Lower leg skin (tissue), 4 donors: Measurements from ENCODE around the gene PLIN4. TPM values are rescaled to one million over a fixed set of nuclear protein-coding genes. Genes with fewer than 3 reads are reported as not detected.

Source experiments
- DNase-seq, 2 donors: peaks; one replicate each; pipeline ENCODE4 v3.0.0-alpha.2; 2019; ENCODE audit warnings: low spot score in 2 of 2
- H3K4me3 ChIP-seq: fragments of 200-600 bp; sonication (generic); 2 replicates; pipeline ENCODE4 v1.5.1; 2017; ENCODE audit warnings: mild to moderate bottlenecking, low read depth; ENCODE audit not compliant: poor library complexity, severe bottlenecking
- CTCF ChIP-seq, 3 donors: fragments of 450-650 bp; IDR thresholded peaks; one replicate each; pipeline ENCODE4 v1.5.1; 2016; ENCODE audit warnings: antibody characterized with exemption in 3 of 3, mild to moderate bottlenecking in 3 of 3, moderate library complexity in 2 of 3
- POLR2A ChIP-seq, 2 donors: fragments of 450-650 bp; IDR thresholded peaks; one replicate each; pipeline ENCODE4 v1.6.1; 2016 to 2017; ENCODE audit warnings: antibody characterized with exemption in 2 of 2, mild to moderate bottlenecking in 1 of 2, moderate library complexity in 1 of 2
- WGBS, 2 donors: methylation state at CpG; one replicate each; pipeline ENCODE4 v1.1.5; 2018; 5-methylcytosine and 5-hydroxymethylcytosine counted together
- intact Hi-C: fragments of 100-400 bp; cut with DNase I; formaldehyde crosslinking; loops from one replicate; pipeline ENCODE4 v1.15.0; 2023; ENCODE audit warnings: low total_unique reads
- total RNA-seq, 4 donors: library from RNA; depleted of rRNA; stranded (reverse); fragments of >200 nt; gene quantifications; one replicate each; pipeline ENCODE4 v1.1.0, GENCODE V29; 2016

The PLIN4 gene
- total RNA-seq, 4 donors from 2014 or later = 10.6 to 55.1 (median 24.2) TPM

GRCh38 chr19:4515732-4516131 is 2.6 kb downstream of the PLIN4 start:
- 87 to 91% methylated on average over 5 of the region's 5 CpGs for WGBS, 2 donors
- H3K4me3 ChIP-seq = no peak overlapping the region
- TF ChIP-seq CTCF (IDR thresholded peaks at IDR 0.05) (no peak), POLR2A (IDR thresholded peaks at IDR 0.05) (no peak)
- intact Hi-C loops = no loop called here
- no peak for DNase-seq

GRCh38 chr19:4513248-4513647 is 5.0 kb downstream of the PLIN4 start:
- 92% methylated on average over 15 to 17 of the region's 17 CpGs for whole genome bisulfite sequencing, 2 donors
- no peak for DNase-seq
- intact Hi-C loops = no loop called here
- no peak for TF ChIP-seq POLR2A (IDR thresholded peaks at IDR 0.05)
- TF ChIP-seq CTCF (IDR thresholded peaks at IDR 0.05) = no peak
- no peak overlapping the region for H3K4me3 ChIP-seq

DNA sequence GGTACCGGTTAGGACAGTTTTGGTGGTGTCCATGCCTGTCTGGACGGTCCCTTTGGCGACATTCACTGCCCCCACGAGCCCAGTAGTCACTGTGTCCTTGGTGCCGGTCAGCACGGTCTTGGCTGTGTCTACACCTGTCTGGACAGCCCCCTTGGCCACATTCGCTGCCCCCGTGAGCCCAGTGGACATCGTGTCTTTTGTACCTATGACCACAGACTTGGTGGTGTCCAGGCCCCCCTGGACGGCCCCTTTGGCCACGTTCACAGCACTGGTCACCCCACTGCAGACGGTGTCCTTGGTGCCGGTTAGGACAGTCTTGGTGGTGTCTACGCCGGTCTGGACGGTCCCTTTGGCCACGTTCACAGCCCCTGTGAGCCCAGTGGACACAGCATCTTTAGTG is 6.2 kb downstream of the PLIN4 start:
- 87 to 93% methylated on average over 9 to 17 of the region's 17 CpGs for WGBS, 2 donors
- no peak for DNase-seq
- intact Hi-C loops = no loop called here
- TF ChIP-seq POLR2A (IDR thresholded peaks at IDR 0.05) (no peak), CTCF (IDR thresholded peaks at IDR 0.05) (no peak)
- H3K4me3 ChIP-seq = no peak overlapping the region

DNA sequence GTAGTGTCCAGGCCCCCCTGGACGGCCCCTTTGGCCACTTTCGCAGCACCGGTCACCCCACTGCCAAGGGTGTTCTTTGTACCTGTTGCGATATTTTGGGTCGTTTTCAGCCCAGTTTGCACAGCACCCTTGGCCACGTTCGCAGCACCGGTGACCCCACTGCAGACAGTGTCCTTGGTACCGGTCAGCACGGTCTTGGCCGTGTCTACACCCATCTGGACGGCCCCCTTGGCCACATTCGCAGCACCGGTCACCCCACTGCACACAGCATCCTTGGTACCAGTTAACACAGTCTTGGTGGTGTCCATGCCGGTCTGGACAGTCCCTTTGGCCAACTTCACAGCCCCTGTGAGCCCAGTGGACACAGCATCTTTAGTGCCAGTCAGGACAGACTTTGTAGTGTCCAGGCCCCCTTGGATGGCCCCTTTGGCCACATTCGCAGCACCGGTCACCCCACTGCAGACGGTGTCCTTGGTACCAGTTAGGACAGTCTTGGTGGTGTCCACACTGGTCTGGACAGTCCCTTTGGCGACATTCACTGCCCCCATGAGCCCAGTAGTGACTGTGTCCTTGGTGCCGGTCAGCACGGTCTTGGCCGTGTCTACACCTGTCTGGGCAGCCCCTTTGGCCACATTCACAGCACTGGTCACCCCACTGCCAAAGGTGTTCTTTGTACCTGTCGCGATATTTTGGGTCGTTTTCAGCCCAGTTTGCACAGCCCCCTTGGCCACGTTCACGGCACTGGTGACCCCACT is 6.8 kb downstream of the PLIN4 start:
- intact Hi-C loops = no loop called here
- TF ChIP-seq CTCF (IDR thresholded peaks at IDR 0.05) (no peak), POLR2A (IDR thresholded peaks at IDR 0.05) (no peak)
- H3K4me3 ChIP-seq = no peak overlapping the region
- WGBS, 2 donors = 80 to 84% methylated on average over 27 of the region's 27 CpGs
- DNase-seq = no peak

- no peak for DNase-seq
- H3K4me3 ChIP-seq = no peak overlapping the region
- WGBS, 2 donors = 79 to 85% methylated on average over 34 to 36 of the region's 37 CpGs
- TF ChIP-seq CTCF (IDR thresholded peaks at IDR 0.05) = no peak
- TF ChIP-seq POLR2A (IDR thresholded peaks at IDR 0.05) = no peak
- intact Hi-C loops = no loop called here
These were observed 7.6 kb downstream of the PLIN4 start for GRCh38 chr19:4510435-4511255.
